Measurements from ENCODE around the gene UBASH3A. TPM values are rescaled to one million over a fixed set of nuclear protein-coding genes. Genes with fewer than 3 reads are reported as not detected.

The UBASH3A gene
- total RNA-seq, 1 donor from 2014 or later = not detected

- no peaks in the 10 kb centered on the region for H3K9me3 Mint-ChIP-seq
- no peaks in the 10 kb centered on the region for H3K36me3 Mint-ChIP-seq
- H3K4me3 Mint-ChIP-seq = no peak overlapping the region
- H3K27ac Mint-ChIP-seq = peak overlapping the region; percentile 31
- H3K4me1 Mint-ChIP-seq = peaks cover 8% of the 10 kb centered on the region
- DNase-seq (ENCODE audit: low spot score in 2 of 2, unreplicated experiment in 2 of 2) = no peak
- peaks cover 27% of the 10 kb centered on the region for H3K27me3 Mint-ChIP-seq (ENCODE audit: low read depth)
- TF ChIP-seq CTCF (IDR thresholded peaks at IDR 0.05; ENCODE audit: unreplicated experiment) = no peak
These were observed 32.6 kb upstream of the UBASH3A start for GRCh38 chr21:42370894-42371654.

GRCh38 chr21:42373196-42373907 lies 30.4 kb upstream of the UBASH3A start:
- H3K4me3 Mint-ChIP-seq = no peak overlapping the region
- no peak for TF ChIP-seq CTCF (IDR thresholded peaks at IDR 0.05; ENCODE audit: unreplicated experiment)
- H3K4me1 Mint-ChIP-seq = no peaks in the 10 kb centered on the region
- DNase-seq (ENCODE audit: low spot score in 2 of 2, unreplicated experiment in 2 of 2) = no peak
- peaks cover 43% of the 10 kb centered on the region for H3K27me3 Mint-ChIP-seq (ENCODE audit: low read depth)
- no peak overlapping the region for H3K27ac Mint-ChIP-seq
- no peaks in the 10 kb centered on the region for H3K9me3 Mint-ChIP-seq
- H3K36me3 Mint-ChIP-seq = no peaks in the 10 kb centered on the region

- H3K27me3 Mint-ChIP-seq (ENCODE audit: low read depth) = peaks cover 43% of the 10 kb centered on the region
- H3K9me3 Mint-ChIP-seq = no peaks in the 10 kb centered on the region
- no peak overlapping the region for H3K27ac Mint-ChIP-seq
- H3K4me3 Mint-ChIP-seq = no peak overlapping the region
- H3K4me1 Mint-ChIP-seq = no peaks in the 10 kb centered on the region
- DNase-seq (ENCODE audit: low spot score in 2 of 2, unreplicated experiment in 2 of 2) = no peak
- no peaks in the 10 kb centered on the region for H3K36me3 Mint-ChIP-seq
- TF ChIP-seq CTCF (IDR thresholded peaks at IDR 0.05; ENCODE audit: unreplicated experiment) = no peak
These were observed 29.7 kb upstream of the UBASH3A start for GRCh38 chr21:42373908-42374455.

GRCh38 chr21:42374457-42374856 lies 29.2 kb upstream of the UBASH3A start:
- H3K4me3 Mint-ChIP-seq = no peak overlapping the region
- DNase-seq (ENCODE audit: low spot score in 2 of 2, unreplicated experiment in 2 of 2) = no peak
- H3K27ac Mint-ChIP-seq = no peak overlapping the region
- no peaks in the 10 kb centered on the region for H3K36me3 Mint-ChIP-seq
- no peaks in the 10 kb centered on the region for H3K4me1 Mint-ChIP-seq
- TF ChIP-seq CTCF (IDR thresholded peaks at IDR 0.05; ENCODE audit: unreplicated experiment) = no peak
- no peaks in the 10 kb centered on the region for H3K9me3 Mint-ChIP-seq
- peaks cover 43% of the 10 kb centered on the region for H3K27me3 Mint-ChIP-seq (ENCODE audit: low read depth)

GRCh38 chr21:42374864-42375499 lies 28.7 kb upstream of the UBASH3A start:
- no peaks in the 10 kb centered on the region for H3K4me1 Mint-ChIP-seq
- H3K36me3 Mint-ChIP-seq = no peaks in the 10 kb centered on the region
- no peaks in the 10 kb centered on the region for H3K9me3 Mint-ChIP-seq
- no peak for TF ChIP-seq CTCF (IDR thresholded peaks at IDR 0.05; ENCODE audit: unreplicated experiment)
- H3K4me3 Mint-ChIP-seq = no peak overlapping the region
- no peak overlapping the region for H3K27ac Mint-ChIP-seq
- peaks cover 46% of the 10 kb centered on the region for H3K27me3 Mint-ChIP-seq (ENCODE audit: low read depth)
- DNase-seq (ENCODE audit: low spot score in 2 of 2, unreplicated experiment in 2 of 2) = no peak
